Thoracic aorta (tissue), 2 donors: ENCODE results near the gene SNX3. TPM values are rescaled to one million over a fixed set of nuclear protein-coding genes. Genes with fewer than 3 reads are reported as not detected.

Experiments used
- ATAC-seq: fragments of 150-250 bp; one replicate; pipeline ENCODE4 v1.8.0; 2017; ENCODE audit warnings: low read depth; ENCODE audit not compliant: insufficient number of reproducible peaks, low FRiP score
- DNase-seq: peaks from one replicate; pipeline ENCODE4 v3.0.0-alpha.2; 2020; ENCODE audit warnings: low spot score
- H3K27ac ChIP-seq, 2 donors: fragments of 200-600 bp; sonication (generic); 1 replicate in 1 of 2; 2 replicates in 1 of 2; pipeline ENCODE4 v1.5.1; 2016; ENCODE audit warnings: mild to moderate bottlenecking in 2 of 2, moderate library complexity in 2 of 2
- H3K27me3 ChIP-seq: fragments of 200-600 bp; sonication (generic); replicated peaks from 2 replicates; pipeline ENCODE4 v1.6.0; 2016; ENCODE audit warnings: mild to moderate bottlenecking; ENCODE audit not compliant: insufficient read depth
- H3K36me3 ChIP-seq: fragments of 200-600 bp; sonication (generic); one replicate; pipeline ENCODE4 v1.5.1; 2016
- H3K4me1 ChIP-seq, 2 donors: fragments of 200-600 bp; sonication (generic); 1 replicate in 1 of 2; 2 replicates in 1 of 2; pipeline versions ENCODE4 v1.5.1 to v1.6.0; 2016; ENCODE audit warnings: low read depth in 2 of 2, mild to moderate bottlenecking in 1 of 2; ENCODE audit not compliant: control insufficient read depth in 1 of 2
- H3K4me3 ChIP-seq: fragments of 200-600 bp; sonication (generic); 2 replicates; pipeline ENCODE4 v1.5.1; 2016; ENCODE audit warnings: mild to moderate bottlenecking
- H3K9me3 ChIP-seq: fragments of 200-600 bp; sonication (generic); 2 replicates; pipeline ENCODE4 v1.5.1; 2016
- CTCF ChIP-seq: fragments of 200-600 bp; sonication (generic); IDR thresholded peaks from one replicate; pipeline ENCODE4 v1.5.1; 2019; ENCODE audit warnings: antibody characterized with exemption
- total RNA-seq, 2 donors: library from RNA; depleted of rRNA; stranded (reverse); fragments of >200 nt; gene quantifications; one replicate each; pipeline versions ENCODE4 v1.1.0 to v1.2.3, GENCODE V29; 2016

SNX3 gene
- total RNA-seq, 2 donors from 2014 or later = 110 to 122 TPM

- H3K27me3 ChIP-seq = peaks cover 42% of the 10 kb centered on the region
- peak overlapping the region; percentile 49 for H3K4me3 ChIP-seq
- no peak for ATAC-seq
- TF ChIP-seq CTCF = no peak
- H3K4me1 ChIP-seq = peaks cover 26 to 47% of the 10 kb centered on the region in 2 donors
- no peak for DNase-seq
- no peaks in the 10 kb centered on the region for H3K9me3 ChIP-seq
- no peak overlapping the region for H3K27ac ChIP-seq
- H3K36me3 ChIP-seq = no peaks in the 10 kb centered on the region
Observed at GRCh38 chr6:108168501-108169463, 92.1 kb downstream of the SNX3 start.

GRCh38 chr6:108168090-108168463 lies 92.8 kb downstream of the SNX3 start:
- Histone ChIP-seq H3K4me1 (peaks cover 26 to 47% of the 10 kb centered on the region in 2 donors), H3K36me3 (no peaks in the 10 kb centered on the region), H3K9me3 (no peaks in the 10 kb centered on the region), H3K27ac (no peak overlapping the region), H3K4me3 (peak overlapping the region; percentile 49), H3K27me3 (peaks cover 42% of the 10 kb centered on the region)
- DNase-seq (no peak), ATAC-seq (no peak)
- no peak for TF ChIP-seq CTCF

- no peak overlapping the region for H3K27ac ChIP-seq
- DNase-seq (no peak), ATAC-seq (no peak)
- no peaks in the 10 kb centered on the region for H3K36me3 ChIP-seq
- H3K4me3 ChIP-seq = peak overlapping the region; percentile 49
- H3K9me3 ChIP-seq = no peaks in the 10 kb centered on the region
- no peak for TF ChIP-seq CTCF
- peaks cover 42% of the 10 kb centered on the region for H3K27me3 ChIP-seq
- H3K4me1 ChIP-seq = peaks cover 26 to 47% of the 10 kb centered on the region in 2 donors
Observed at GRCh38 chr6:108167449-108168089, 93.3 kb downstream of the SNX3 start.

GRCh38 chr6:108166664-108167448 lies 94.0 kb downstream of the SNX3 start:
- Histone ChIP-seq H3K9me3 (no peaks in the 10 kb centered on the region), H3K4me3 (peak overlapping the region; percentile 49), H3K27ac (no peak overlapping the region), H3K27me3 (peaks cover 42% of the 10 kb centered on the region), H3K36me3 (no peaks in the 10 kb centered on the region), H3K4me1 (peaks cover 26 to 47% of the 10 kb centered on the region in 2 donors)
- ATAC-seq = no peak
- no peak for DNase-seq
- TF ChIP-seq CTCF = no peak
